KOPT-K1 (cell line): ENCODE results near the gene IKZF2.
"Not testable (repeated sequence)": the region's sequence is repeated elsewhere in the genome, so short reads cannot be mapped to it uniquely, and the experiment has no call there.

Source experiments
- H3K27ac ChIP-seq: fragments of 200-600 bp; sonication (generic); 2 replicates; pipeline ENCODE4 v1.5.1; 2016; ENCODE audit warnings: antibody characterized with exemption, mild to moderate bottlenecking, low read depth, low read length; ENCODE audit not compliant: poor library complexity, severe bottlenecking
- H3K36me3 ChIP-seq: fragments of 200-600 bp; sonication (generic); 2 replicates; pipeline ENCODE4 v1.5.1; 2017; ENCODE audit warnings: antibody characterized with exemption, mild to moderate bottlenecking, low read length, moderate library complexity; ENCODE audit not compliant: insufficient read depth
- H3K9me3 ChIP-seq: fragments of 200-600 bp; sonication (generic); 2 replicates; pipeline ENCODE4 v1.5.1; 2017; ENCODE audit warnings: antibody characterized with exemption, low read length, mild to moderate bottlenecking; ENCODE audit not compliant: insufficient read depth, poor library complexity, severe bottlenecking

Gene IKZF2

GRCh38 chr2:213065583-213066442 is 85.6 kb downstream of the IKZF2 start:
- Histone ChIP-seq H3K36me3 (peaks cover 12% of the 10 kb centered on the region; the same call in 1 of the 2 replicates), H3K27ac (peak overlapping the region; percentile 64), H3K9me3 (no peaks in the 10 kb centered on the region)

DNA sequence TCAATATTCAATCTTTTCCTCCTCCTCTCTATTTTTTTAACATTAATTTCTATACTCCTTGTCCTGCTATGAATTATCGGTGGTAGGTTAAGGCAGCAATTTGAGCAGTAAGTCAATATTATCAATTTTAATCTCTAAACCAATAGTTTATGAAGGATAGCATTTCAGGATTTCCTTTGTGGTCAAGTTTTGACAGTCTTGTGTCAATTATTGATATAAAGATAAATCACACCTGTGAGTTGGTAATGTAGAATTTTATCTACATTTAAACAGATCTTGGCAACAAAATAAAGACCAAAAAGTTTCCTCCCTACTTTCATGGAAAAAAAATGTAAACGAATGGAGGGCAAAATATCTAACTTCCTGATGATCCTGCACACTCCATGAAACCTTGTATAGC is 87.3 kb downstream of the IKZF2 start:
- H3K9me3 ChIP-seq = no peaks in the 10 kb centered on the region
- peak overlapping the region; percentile 64 for H3K27ac ChIP-seq
- H3K36me3 ChIP-seq = peaks cover 12% of the 10 kb centered on the region; the same call in 1 of the 2 replicates

DNA sequence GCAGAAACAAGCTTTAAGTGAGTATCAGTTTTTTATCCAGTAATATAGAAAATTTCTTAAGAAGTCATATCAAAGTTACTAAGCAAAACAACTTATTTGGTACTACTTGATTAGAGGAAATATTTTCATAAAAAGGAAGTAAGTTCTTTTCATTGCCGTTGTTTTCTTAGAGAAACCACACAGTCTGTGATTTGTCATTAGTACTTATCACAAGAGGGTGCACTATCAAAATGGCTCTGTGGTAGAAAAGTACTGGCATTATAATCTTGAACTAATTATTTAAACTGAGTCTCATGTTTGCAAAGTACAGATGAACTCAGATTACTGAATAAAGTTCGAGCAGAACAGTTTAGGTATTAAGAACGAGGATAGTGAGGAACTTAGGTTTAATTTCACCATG is 93.4 kb downstream of the IKZF2 start:
- peaks cover 53% of the 10 kb centered on the region for H3K36me3 ChIP-seq
- peak overlapping the region; percentile 41 for H3K27ac ChIP-seq
- no peaks in the 10 kb centered on the region for H3K9me3 ChIP-seq

DNA sequence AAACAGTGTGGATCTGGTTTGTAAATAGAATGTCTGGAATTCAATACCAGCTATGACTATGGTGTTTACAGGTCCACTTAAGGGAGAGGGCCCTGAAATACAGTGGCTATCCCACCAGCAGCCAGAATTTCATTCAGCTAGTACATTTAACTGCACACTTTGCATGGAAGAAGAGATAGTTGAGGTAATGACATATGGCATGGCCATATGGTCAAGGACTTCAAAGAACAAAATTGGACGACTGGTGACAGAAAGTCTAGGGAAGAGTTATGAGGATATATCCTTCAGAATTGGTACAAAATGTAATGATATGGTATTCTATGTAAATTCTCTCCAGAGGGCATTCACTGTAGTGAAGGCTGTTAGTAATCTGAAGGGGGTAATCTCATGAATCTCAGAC is 105.0 kb downstream of the IKZF2 start:
- H3K9me3 ChIP-seq = peaks cover 6% of the 10 kb centered on the region
- H3K36me3 ChIP-seq = peaks cover 99% of the 10 kb centered on the region
- H3K27ac ChIP-seq = no peak overlapping the region

DNA sequence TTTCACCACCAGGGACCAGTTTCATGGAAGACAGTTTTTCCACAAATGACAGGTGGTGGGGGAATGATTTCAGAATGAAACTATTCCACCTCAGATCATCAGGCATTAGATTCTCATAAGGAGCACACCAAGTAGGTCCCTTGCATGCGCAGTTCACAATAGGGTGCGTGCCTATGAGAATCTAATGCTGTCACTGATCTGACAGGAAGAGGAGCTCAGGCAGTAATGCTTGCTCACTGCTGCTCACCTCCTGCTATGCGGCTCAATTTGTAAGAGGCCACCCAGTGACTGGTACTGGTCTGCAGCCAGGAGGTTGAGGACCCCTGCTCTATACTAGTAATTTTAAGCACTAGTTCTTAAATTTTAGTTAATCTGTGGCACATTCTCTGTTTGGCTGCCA is 107.8 kb downstream of the IKZF2 start:
- Histone ChIP-seq H3K27ac (no peak overlapping the region), H3K9me3 (peaks cover 6% of the 10 kb centered on the region), H3K36me3 (peaks cover 93% of the 10 kb centered on the region)

GRCh38 chr2:213042262-213042661 is 109.2 kb downstream of the IKZF2 start:
- H3K27ac ChIP-seq = peak overlapping the region; percentile 1
- peaks cover 6% of the 10 kb centered on the region for H3K9me3 ChIP-seq
- peaks cover 93% of the 10 kb centered on the region for H3K36me3 ChIP-seq

DNA sequence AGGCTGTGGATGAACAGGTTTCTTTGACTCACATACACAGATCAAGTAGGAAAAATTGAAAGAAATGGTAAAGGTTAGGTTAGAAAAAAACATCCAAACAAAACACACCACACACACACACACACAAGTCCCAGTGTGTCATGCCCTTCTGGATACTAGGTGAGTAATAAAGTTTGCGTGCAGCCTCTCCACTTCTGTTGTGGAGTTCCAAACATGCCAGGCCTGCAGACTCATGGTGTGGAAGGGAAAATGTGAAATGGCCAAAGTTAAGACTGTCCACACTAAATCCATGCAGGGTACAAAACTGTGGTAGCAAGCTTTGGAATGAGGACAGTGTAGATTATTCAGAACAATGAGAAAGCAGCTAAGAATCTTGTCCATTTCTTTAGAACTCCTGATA is 114.6 kb downstream of the IKZF2 start:
- Histone ChIP-seq H3K27ac (peak overlapping the region; percentile 59), H3K36me3 (peaks cover 94% of the 10 kb centered on the region), H3K9me3 (no peaks in the 10 kb centered on the region)

- H3K9me3 ChIP-seq = no peaks in the 10 kb centered on the region
- peak overlapping the region; percentile 52 for H3K27ac ChIP-seq
These were observed 116.8 kb downstream of the IKZF2 start for GRCh38 chr2:213034585-213034984.

DNA sequence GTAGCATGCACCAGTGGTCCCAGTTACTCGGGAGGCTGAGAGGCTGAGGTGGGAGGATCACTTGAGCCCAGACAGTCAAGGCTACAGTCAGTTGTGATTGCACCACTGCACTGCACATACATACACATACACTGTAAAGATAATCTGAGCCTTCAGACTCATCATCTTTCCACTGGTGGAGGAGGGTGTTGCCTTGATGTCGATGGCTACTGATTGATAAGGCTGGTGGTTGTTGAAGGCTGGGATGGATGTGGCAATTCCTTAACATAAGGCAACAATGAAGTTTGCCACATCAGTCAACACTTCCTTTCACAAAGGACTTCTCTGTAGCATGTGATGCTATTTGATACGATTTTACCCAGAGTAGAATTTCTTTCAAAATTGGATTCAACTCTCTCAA is 118.8 kb downstream of the IKZF2 start:
- Histone ChIP-seq H3K27ac (no peak overlapping the region), H3K36me3 (peaks cover 99% of the 10 kb centered on the region)

More at GRCh38 chr2:213034585-213034984, 116.8 kb downstream of the IKZF2 start:
- H3K36me3 ChIP-seq = peaks cover 99% of the 10 kb centered on the region

GRCh38 chr2:213022987-213023386 is 128.4 kb downstream of the IKZF2 start:
- no peak overlapping the region for H3K27ac ChIP-seq

More for the DNA sequence above, 118.8 kb downstream of the IKZF2 start:
- H3K9me3 ChIP-seq = no peaks in the 10 kb centered on the region

DNA sequence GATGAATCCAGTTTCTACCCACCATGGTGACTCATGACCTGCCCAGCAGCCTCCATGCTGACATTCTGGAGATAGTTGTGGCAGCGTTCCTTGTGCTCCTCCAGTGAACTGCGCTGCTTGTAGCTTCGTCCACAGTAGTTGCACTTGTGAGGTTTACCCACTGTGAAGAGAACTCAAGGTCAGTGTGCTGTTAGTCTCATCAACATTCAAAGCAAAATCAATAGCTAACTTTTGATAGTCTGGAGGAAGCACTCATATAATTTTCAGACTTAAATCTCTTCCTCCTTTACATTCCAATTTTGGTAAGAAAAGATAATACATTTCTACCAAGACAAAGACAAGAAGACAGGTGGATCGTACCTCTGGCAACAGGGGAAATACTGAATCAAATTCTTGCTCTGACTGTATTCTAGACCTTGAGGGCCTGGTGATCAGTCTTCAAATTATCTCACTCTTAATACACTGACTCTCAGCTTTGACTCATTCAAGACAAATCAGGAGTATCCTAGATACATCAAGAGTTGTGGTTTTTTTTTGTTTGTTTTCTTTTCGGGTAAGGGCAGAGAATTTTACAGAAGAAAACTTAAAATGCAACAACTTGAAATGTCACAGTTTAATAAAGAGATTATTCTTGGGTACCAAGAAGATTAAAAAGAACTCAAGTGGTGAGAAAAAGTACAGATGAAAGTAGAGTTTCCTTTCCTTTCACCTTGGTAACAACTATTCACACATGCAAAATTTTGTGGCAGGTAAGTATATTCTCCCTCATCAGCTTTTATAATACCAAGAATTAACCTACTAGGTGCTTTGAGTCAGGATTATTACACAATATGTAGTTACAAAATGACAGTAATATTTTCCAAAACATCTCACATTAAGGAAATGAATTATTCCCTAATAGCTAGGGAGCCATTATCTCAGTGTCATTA is 129.2 kb downstream of the IKZF2 start:
- Histone ChIP-seq H3K9me3 (no peaks in the 10 kb centered on the region), H3K27ac (peak overlapping the region; percentile 4), H3K36me3 (peaks cover 95% of the 10 kb centered on the region)

More at GRCh38 chr2:213022987-213023386, 128.4 kb downstream of the IKZF2 start:
- peaks cover 95% of the 10 kb centered on the region for H3K36me3 ChIP-seq
- no peaks in the 10 kb centered on the region for H3K9me3 ChIP-seq

- not testable (repeated sequence) for H3K27ac ChIP-seq, H3K9me3 ChIP-seq
- peaks cover 97% of the 10 kb centered on the region for H3K36me3 ChIP-seq
These were observed 130.5 kb downstream of the IKZF2 start for GRCh38 chr2:213020913-213021312.

DNA sequence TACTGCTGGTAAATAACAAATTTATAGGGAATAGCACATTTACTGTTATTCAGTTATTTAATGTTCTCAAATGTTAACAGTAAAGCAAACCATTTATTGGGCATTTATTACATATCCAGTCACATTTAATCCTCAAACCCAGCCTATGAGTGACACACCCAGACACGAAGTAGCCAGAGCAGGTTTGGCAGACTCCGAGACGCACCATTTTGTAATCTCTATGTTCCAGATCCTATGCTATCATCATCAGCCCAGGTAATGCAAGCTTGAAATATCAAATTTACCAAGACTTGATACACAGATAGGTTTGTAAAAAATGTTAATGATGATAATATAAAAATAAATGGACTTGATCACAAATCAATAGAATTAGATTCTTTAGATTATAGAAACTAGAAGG is 131.1 kb downstream of the IKZF2 start:
- no peaks in the 10 kb centered on the region for H3K9me3 ChIP-seq
- peaks cover 97% of the 10 kb centered on the region for H3K36me3 ChIP-seq
- no peak overlapping the region for H3K27ac ChIP-seq

- Histone ChIP-seq H3K36me3 (peaks cover 99% of the 10 kb centered on the region), H3K27ac (no peak overlapping the region), H3K9me3 (no peaks in the 10 kb centered on the region)
These were observed 132.0 kb downstream of the IKZF2 start for GRCh38 chr2:213019368-213019767.

DNA sequence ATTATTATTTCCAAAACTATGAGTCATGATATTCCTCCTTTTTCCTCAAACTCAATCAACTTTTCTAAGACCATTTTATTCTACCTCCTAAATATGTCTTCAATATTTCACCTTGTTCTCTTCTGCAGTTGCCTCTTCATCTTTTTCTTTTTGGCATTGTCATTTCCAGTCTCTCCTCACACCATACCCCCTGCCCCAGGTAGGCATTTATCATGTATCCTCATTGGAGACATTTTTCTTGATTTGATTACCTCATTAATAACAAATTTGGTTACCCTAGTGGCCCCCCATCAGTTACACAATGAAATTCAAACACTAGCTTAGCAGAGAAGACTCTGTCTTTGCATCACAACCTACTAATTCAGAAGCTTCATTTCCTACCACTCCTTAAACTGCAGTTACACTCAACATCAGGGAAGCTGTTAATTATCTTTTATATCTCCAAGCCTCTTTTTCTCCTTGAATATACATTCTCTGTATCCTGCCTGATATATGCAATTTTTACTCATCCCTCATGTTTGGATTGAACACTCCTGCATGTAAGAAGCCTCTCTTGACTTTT is 133.0 kb downstream of the IKZF2 start:
- H3K27ac ChIP-seq = no peak overlapping the region
- no peaks in the 10 kb centered on the region for H3K9me3 ChIP-seq
- peaks cover 99% of the 10 kb centered on the region for H3K36me3 ChIP-seq
